Right ventricle myocardium inferior (tissue), 1 donor: ENCODE results near the gene TSFM. TPM values are rescaled to one million over a fixed set of nuclear protein-coding genes. Genes with fewer than 3 reads are reported as not detected.
A peak's percentile ranks its signal among the peaks of the same experiment; 100 is the strongest.
"Not testable (repeated sequence)": the region's sequence is repeated elsewhere in the genome, so short reads cannot be mapped to it uniquely, and the experiment has no call there.

Experiments
- ATAC-seq: fragments of 200-7000 bp; cut with Tn5 transposase; one replicate; pipeline ENCODE4 v1.9.1; 2020; ENCODE audit warnings: mild to moderate bottlenecking, moderate library complexity
- DNase-seq: peaks from one replicate; pipeline ENCODE4 v3.0.0; 2021; ENCODE audit errors: missing footprints
- intact Hi-C: fragments of 100-400 bp; cut with DNase I; formaldehyde crosslinking; loops from one replicate; pipeline ENCODE4 v1.11.0; 2022
- total RNA-seq: library from RNA; stranded (reverse); fragmentation: NEBNext Ultra II Directional; extraction: Animal tissue kit (Norgen Biotek cat#: 25700); gene quantifications from one replicate; pipeline ENCODE4 v1.2.1, GENCODE V29; 2021
- donor health status: DM: no; HTN: yes; CAD: no; lungs with severe emphysema.

Gene TSFM
- total RNA-seq, 1 donor from 2014 or later, result 48.2 TPM

- ATAC-seq (no peak), DNase-seq (no peak)
- intact Hi-C loops, result no loop called here
Measured at GRCh38 chr12:57807285-57807684, 24.7 kb downstream of the TSFM start.

DNA sequence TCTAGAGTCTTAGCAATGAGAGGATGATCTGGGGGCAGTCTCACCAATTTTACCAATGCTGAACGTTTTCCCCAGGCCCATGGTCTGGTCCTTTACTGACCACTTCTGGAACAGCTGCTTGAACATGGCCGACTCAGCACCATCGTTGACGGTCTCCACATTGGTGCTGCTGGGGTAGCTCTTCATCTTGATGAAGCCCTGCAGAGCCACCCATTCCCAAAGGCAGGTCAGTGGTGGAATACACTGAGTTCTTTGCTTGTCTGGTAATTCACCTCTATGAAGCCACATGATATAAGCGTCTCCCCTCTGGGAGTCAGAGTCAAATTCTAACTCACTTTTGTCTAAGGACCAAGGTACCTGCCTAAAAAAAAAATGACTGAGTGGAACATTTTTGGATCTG lies 25.8 kb downstream of the TSFM start:
- DNase-seq (no peak), ATAC-seq (no peak)
- intact Hi-C loops, result no loop called here

DNA sequence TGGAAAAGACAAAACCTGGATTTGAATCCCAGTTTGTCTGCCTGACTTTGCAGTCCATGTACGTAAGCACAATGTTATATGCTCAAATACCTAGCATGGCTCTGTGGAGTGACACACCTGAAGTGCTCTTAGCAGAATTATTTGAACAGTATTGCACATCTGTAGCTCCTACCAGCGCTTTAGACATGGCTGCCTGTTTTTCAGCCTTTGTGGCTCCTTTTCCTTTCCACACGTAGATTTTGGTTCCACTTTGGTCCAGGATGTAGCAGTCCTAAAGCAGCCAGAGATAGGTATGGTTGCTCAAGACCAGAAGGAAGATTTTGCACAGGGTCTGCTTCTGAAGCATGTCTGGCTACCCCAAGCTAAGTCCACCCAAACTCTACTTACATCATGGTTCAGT lies 26.8 kb downstream of the TSFM start:
- intact Hi-C loops, result no loop called here

DNA sequence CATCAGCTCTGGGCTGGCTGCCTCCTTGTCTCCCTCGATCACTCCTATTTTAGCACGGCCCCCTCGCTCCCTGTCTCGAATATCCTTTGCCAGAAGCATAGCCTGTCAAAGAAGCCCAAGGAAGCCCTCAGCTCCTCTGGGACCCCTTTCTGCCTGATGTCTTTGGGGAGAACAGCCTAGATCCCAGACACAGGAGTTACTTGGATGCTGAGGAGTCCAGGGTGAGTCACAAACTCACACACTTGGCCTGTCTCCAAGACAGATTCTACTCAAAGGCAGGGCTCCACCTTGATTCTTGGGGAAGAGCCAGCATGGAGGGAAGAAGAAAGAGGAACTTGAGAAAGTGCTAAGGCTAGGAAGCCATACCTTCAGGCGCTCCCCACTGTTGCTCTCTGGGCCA lies 27.9 kb downstream of the TSFM start:
- intact Hi-C loops, result no loop called here
- DNase-seq (no peak), ATAC-seq (no peak)

More for the DNA sequence above, 26.8 kb downstream of the TSFM start:
- ATAC-seq (no peak), DNase-seq (no peak)

DNA sequence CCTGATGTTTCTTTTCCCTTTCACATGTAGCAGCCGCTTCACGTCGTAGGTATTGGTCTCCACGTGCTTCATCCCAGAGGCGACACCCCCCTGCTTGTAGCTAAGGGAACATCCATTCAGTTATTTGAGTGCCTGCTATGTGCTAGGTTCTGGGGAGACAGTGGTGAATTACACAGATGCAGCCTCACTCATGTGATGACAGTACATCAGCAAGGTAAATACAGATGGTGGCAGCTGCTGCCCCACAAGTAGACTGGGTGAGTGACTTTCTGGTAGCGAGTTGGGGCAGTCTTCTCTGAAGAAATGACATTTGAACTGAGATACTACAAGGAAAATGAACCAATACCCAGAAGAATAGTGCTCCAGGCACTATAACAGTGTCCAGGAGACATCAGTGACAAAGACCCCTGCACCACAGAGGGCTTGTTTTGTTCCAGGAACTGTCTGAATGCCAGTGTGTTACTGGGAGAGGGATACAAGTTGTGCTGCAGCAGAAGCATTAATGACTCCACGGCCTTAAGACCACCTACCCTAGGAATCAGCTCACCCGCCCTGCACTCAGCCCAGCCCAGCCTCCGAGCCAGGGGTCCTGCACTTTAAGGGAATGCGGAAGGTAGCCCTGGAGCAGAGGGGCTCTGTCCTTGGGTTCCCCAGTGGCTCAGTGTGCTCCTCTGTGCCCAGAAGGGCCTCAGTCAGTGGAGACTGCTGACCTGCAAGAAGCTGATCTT lies 28.6 kb downstream of the TSFM start:
- intact Hi-C loops, result no loop called here
- no peak for DNase-seq
- ATAC-seq, result no peak

DNA sequence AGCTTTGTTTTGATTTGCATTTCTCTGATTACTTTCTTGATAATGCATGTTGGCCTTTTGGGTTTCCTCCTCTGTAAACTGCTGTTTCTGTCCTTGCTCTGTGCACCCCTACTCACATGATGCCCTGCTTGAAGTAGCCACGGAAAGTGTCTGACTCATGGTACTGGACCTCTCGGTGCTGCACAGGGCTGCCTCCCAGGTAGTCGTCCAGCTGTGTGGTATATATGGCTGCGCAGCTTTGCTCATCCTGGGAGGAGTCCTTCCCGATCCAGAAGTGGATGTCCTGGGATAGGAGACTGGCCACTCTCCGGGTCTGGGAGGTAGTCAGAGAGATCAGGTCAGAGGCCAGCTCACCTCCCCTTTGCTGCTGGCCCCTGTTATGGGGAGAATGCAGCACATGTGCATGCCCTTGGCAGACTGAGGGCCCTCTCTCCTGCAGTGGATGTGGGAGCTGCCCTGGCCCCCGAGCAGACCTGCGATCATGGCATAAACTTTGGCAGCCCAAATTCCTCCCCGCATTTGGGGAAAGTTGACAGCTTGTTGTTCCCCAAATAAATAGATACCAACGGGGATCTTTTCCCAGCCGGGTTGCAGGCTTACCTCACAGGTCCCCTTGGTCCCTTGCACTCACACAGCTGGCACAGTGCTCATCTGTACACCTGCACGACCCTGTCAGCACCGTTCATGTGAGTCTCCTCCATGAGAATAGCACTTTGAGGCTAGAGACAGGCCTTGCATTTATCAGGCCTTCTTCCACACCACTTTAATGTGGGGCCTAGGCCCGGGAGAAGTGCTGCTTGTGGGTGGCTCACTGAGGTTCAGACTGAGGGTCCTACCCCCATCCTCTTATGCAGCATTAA lies 30.8 kb downstream of the TSFM start:
- no peak for DNase-seq
- intact Hi-C loops, result no loop called here
- ATAC-seq, result no peak

DNA sequence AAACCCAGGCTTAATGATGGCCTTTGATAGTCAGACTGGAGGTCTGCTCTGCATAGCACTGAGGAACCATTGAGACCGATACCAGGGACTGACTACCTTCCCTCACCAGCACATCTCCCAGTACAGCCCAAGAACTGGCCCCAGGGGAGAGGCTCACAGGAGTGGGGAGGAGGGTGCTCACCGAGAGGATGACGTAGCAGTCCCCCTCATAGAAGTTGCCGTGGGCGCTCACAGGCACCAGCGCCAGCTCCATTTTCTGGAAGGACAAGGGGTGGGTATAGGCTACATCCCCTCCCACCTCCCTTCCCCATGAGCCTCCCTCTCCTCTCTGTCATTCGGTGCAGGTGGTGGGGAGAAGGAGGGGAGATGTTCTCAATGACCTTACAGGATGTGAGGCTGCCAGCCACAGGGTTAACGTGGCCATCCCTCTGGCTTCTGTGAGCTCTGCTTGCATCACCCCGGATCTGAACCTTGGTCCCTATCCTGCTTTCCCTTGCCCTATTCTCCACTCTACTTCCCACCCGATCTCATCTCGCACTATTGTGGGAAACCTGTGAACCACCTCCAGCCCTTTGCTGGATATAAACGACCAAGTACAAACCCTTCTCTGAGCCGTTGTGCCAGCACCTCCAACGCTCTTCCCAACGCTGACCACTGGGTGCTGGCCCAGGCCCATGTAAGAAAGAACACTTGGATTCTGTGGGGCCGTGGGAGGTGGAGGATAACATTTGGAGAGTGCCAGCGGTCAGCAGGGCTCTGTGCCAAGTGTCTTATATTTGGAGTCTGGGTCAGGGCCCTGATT lies 31.6 kb downstream of the TSFM start:
- intact Hi-C loops, result no loop called here
- DNase-seq, result no peak

GRCh38 chr12:57815177-57816000 lies 32.8 kb downstream of the TSFM start:
- ATAC-seq, result no peak
- DNase-seq, result no peak
- intact Hi-C loops, result no loop called here

More for the DNA sequence above, 31.6 kb downstream of the TSFM start:
- ATAC-seq, result no peak

DNA sequence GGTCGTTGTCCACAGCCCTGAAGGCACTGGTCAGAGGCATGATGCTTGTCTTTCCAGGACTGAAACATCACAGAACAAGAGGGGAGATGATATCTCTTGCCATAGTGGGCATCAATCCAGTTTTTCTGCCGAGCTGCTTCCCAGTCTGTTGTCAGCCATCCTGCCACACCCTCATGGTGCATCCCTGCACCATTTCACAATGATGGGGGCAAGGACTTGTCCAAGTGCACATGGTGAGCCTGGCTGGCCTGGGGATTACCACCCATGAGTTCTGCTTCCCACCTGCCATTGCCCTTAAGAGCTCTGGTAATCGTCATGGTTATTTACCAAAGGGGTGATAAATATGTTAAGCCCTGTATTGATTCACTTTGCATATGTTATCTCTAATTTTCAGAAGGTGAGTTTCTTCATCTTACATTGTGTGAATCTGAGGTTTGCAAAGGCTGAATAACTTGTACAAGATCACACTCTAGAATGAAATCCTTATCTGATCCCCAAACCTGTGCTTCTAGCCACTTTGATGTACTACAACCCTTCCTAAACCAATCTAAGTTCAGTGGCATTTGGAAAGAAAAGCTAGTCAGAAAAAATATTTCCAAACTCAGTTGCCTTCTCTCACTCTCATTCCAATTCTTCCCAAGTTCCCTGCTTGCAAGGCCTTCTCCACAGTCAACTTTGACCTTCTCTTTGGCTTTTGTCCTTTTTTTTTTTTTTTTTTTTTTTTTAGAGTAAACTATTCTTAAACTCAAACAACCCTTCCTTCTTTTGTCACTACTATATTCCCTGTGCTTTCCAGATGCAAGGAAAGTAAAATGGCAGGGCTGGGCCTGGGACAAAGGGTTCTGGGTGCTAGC lies 33.6 kb downstream of the TSFM start:
- DNase-seq (no peak), ATAC-seq (no peak)
- intact Hi-C loops, result no loop called here

GRCh38 chr12:57816855-57817151 lies 34.2 kb downstream of the TSFM start:
- intact Hi-C loops, result no loop called here
- DNase-seq (no peak), ATAC-seq (peak; percentile 80)

DNA sequence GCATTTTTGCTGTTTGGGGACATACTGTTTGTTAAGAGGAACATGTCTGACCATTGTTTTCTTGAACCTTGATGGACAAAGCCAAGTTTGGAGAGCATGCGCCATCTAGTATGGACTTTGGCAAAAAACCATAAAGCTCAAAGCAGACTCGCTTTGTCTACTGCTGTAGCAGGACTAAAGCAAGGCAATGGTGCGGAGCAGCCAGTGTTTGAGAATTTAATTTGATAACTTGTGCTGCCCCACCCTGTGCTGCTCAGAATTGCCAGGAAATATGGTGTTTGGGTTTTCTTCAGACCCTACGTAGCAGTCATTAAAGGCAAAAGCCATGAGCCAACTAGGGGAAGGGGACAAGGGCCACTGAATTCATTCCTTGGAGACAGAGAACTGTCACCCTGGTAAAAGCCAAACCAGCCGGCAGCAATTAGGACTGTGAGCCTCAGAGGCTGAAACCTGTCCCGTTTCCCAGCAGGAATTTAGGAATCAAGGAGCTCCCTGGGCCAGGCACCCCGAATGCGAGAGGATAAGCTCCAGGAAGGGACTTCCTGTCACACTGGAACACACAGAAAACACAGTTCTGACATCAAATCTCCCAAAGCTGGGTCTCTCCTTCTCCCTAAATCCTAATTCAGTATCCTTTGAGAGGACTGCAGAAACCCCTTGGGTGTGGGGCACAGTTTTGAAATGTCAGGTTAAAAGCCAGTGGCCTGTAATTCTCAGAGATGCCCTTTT lies 34.8 kb downstream of the TSFM start:
- ATAC-seq, result peak; percentile 14
- DNase-seq, result no peak
- intact Hi-C loops, result no loop called here

- ATAC-seq, DNase-seq, intact Hi-C loops: not testable (repeated sequence)
Measured at GRCh38 chr12:57817990-57818331, 35.4 kb downstream of the TSFM start.

GRCh38 chr12:57820119-57820518 lies 37.5 kb downstream of the TSFM start:
- ATAC-seq, intact Hi-C loops, DNase-seq: not testable (repeated sequence)

DNA sequence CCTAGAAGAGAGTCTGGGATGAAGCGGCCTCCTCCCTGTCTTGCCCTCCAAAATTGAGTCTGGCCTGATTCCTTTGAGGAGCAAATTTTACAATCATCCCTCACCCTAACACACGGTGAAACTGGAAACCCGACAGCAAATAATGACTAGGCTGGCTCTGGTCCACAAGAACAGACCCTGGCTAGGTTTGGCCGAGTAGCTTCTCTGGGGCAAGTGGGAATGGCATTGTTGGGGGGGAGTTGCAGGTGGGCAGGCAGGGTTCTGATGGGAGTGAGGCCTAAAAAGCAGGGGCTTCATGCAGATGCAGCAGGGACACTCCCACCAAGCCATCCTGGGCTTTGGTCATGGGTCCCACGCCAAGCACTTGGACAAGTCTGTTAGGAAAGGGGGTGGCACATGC lies 38.4 kb downstream of the TSFM start:
- ATAC-seq, DNase-seq, intact Hi-C loops: not testable (repeated sequence)

GRCh38 chr12:57821474-57822214 lies 39.1 kb downstream of the TSFM start:
- ATAC-seq (no peak), DNase-seq (no peak)
- intact Hi-C loops, result no loop called here

- intact Hi-C loops, result no loop called here
- ATAC-seq (no peak), DNase-seq (no peak)
Measured at GRCh38 chr12:57822392-57823130, 40.0 kb downstream of the TSFM start.
